Loucy (cell line): ENCODE data around the gene ANKRD23.
"Not testable (repeated sequence)": the region's sequence is repeated elsewhere in the genome, so short reads cannot be mapped to it uniquely, and the experiment has no call there.

Experiments
- H2AFZ ChIP-seq: fragments of 200-600 bp; sonication (generic); 2 replicates; pipeline ENCODE4 v1.6.0; 2016; ENCODE audit warnings: antibody characterized with exemption, mild to moderate bottlenecking, low read length, moderate library complexity
- H3F3A ChIP-seq: fragments of 200-600 bp; 2 replicates; pipeline ENCODE4 v1.6.0; 2016; ENCODE audit warnings: antibody characterized with exemption, low read depth, mild to moderate bottlenecking
- H3K27me3 ChIP-seq: fragments of 200-600 bp; sonication (generic); 2 replicates; pipeline ENCODE4 v1.6.1; 2014; ENCODE audit warnings: low read length, mild to moderate bottlenecking; ENCODE audit not compliant: insufficient read depth, poor library complexity, severe bottlenecking
- H3K36me3 ChIP-seq: fragments of 200-600 bp; sonication (generic); 2 replicates; pipeline ENCODE4 v1.6.1; 2016; ENCODE audit warnings: low read length; ENCODE audit not compliant: insufficient read depth
- H3K4me1 ChIP-seq: fragments of 200-600 bp; sonication (generic); 2 replicates; pipeline ENCODE4 v1.5.1; 2014; ENCODE audit warnings: low read length, mild to moderate bottlenecking; ENCODE audit not compliant: insufficient read depth, poor library complexity, severe bottlenecking
- H3K4me2 ChIP-seq: fragments of 200-600 bp; sonication (generic); 2 replicates; pipeline ENCODE4 v1.6.0; 2014; ENCODE audit warnings: antibody characterized with exemption, low read length, low read depth, mild to moderate bottlenecking; ENCODE audit not compliant: poor library complexity, severe bottlenecking
- H3K4me3 ChIP-seq: fragments of 200-600 bp; sonication (generic); 2 replicates; pipeline ENCODE4 v1.5.1; 2014; ENCODE audit warnings: low read length, mild to moderate bottlenecking, mixed read lengths; ENCODE audit not compliant: poor library complexity, severe bottlenecking
- H3K79me2 ChIP-seq: fragments of 200-600 bp; sonication (generic); 2 replicates; pipeline ENCODE4 v1.6.1; 2014; ENCODE audit warnings: low read length; ENCODE audit not compliant: insufficient read depth
- H3K9ac ChIP-seq: fragments of 200-600 bp; sonication (generic); 2 replicates; pipeline ENCODE4 v1.6.0; 2014; ENCODE audit warnings: mild to moderate bottlenecking, low read depth, low read length, moderate library complexity; ENCODE audit not compliant: poor library complexity, severe bottlenecking
- H3K9me2 ChIP-seq: fragments of 200-600 bp; sonication (generic); replicated peaks from 2 replicates; pipeline ENCODE4 v1.6.1; 2016; ENCODE audit warnings: low read depth, low read length, mixed read lengths
- H3K9me3 ChIP-seq: fragments of 200-600 bp; sonication (generic); 2 replicates; pipeline ENCODE4 v1.6.1; 2014; ENCODE audit warnings: mild to moderate bottlenecking, antibody characterized with exemption, low read length, low read depth; ENCODE audit not compliant: insufficient read depth
- H4K20me1 ChIP-seq: fragments of 200-600 bp; sonication (generic); 2 replicates; pipeline ENCODE4 v1.6.0; 2014; ENCODE audit warnings: antibody characterized with exemption, low read length, mild to moderate bottlenecking; ENCODE audit not compliant: insufficient read depth, poor library complexity, severe bottlenecking
- CTCF ChIP-seq: fragments of 200-600 bp; sonication (generic); conservative IDR thresholded peaks from 2 replicates; pipeline ENCODE4 v1.5.1; 2014; ENCODE audit warnings: mild to moderate bottlenecking, antibody characterized with exemption, low read length
- EZH2phosphoT487 ChIP-seq: fragments of 200-600 bp; IDR thresholded peaks from 2 replicates; pipeline ENCODE4 v1.6.1; 2018; ENCODE audit warnings: antibody characterized with exemption, mild to moderate bottlenecking, moderate library complexity, borderline replicate concordance

Gene ANKRD23

GRCh38 chr2:96890252-96890651 is 46.4 kb upstream of the ANKRD23 start:
- Histone ChIP-seq H4K20me1 (no peaks in the 10 kb centered on the region), H3K36me3 (no peaks in the 10 kb centered on the region), H2AFZ (no peak overlapping the region), H3K27me3 (no peaks in the 10 kb centered on the region), H3K4me1 (peaks cover 15% of the 10 kb centered on the region), H3K79me2 (no peaks in the 10 kb centered on the region), H3K4me3 (no peak overlapping the region), H3K4me2 (no peak overlapping the region), H3K9ac (no peak overlapping the region), H3K9me2 (no peaks in the 10 kb centered on the region), H3K9me3 (no peaks in the 10 kb centered on the region), H3F3A (no peaks in the 10 kb centered on the region)
- TF ChIP-seq EZH2phosphoT487, result no peak
- TF ChIP-seq CTCF, result no peak

DNA sequence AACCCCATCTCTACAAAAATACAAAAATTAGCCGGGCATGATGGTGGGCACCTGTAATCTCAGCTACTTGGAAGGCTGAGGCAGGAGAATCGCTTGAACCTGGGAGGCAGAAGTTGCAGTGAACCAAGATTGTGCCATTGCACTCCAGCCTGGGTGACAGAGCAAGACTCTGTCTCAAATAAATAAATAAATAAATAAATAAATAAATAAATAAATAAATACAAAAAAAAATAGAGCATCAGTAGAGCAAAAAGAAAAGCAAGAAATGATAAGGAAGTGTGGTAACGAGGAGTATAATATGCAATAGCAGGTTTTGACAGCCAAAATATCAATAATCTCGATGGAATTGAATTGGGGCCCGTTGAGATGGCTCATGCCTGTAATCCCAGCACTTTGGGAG is 45.7 kb upstream of the ANKRD23 start:
- H3K36me3 ChIP-seq, H3K9me2 ChIP-seq, H3K9ac ChIP-seq, H2AFZ ChIP-seq, H3F3A ChIP-seq, H3K27me3 ChIP-seq, H3K4me3 ChIP-seq, H3K9me3 ChIP-seq, H4K20me1 ChIP-seq, H3K79me2 ChIP-seq, H3K4me2 ChIP-seq: not testable (repeated sequence)
- peaks cover 11% of the 10 kb centered on the region for H3K4me1 ChIP-seq

DNA sequence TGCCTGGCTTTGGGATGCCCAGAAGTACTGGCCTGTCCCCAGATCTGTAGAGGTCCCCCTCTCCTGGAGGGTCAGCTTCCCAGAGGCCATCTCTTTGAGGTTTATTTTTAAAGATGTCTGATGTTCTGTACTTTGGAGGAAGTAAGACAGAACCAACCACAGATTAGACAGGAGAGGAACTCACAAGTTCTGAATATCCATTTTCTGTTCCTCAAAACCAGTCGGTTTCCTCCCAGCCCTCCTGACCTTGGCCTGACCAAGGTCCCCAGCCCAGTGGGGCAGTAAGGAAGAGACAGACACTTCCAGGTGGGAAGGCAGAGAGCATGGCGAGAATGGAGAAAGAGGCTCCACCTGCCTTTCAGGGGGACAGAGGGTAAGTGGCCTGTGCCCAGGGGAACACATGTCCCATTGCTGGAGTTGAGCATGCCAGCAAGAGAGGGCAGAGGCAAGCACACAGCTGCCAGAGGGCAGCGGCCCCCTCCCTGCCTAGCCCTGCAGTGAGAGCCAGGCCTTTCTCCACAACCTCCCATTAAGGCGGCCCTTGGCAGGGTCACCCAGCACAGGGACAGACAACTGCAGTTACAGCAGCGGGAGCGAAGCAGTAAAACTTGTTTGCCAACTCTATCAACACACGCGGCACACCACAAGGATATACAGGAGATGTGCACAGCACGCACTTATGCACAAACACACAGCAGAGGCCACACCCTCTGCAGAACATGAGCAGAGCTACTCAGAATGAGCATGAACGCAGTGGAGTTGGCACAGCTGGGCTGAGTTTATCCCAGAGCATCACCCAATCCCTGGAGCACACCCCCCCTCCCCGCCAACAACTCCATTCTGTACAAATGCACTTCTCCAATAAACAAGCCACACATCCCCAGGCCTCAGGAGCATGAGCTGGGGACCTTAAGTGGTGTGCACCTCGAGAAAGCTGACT is 44.5 kb upstream of the ANKRD23 start:
- H3K4me1 ChIP-seq, result peaks cover 11% of the 10 kb centered on the region
- H3K79me2 ChIP-seq, result no peaks in the 10 kb centered on the region
- TF ChIP-seq EZH2phosphoT487 (no peak), CTCF (no peak)
- H2AFZ ChIP-seq, result 0 out of 2 replicates have a peak overlapping the region, but pooled peaks have one; percentile 43
- H3K4me3 ChIP-seq, result no peak overlapping the region
- no peaks in the 10 kb centered on the region for H3K36me3 ChIP-seq
- no peak overlapping the region for H3K4me2 ChIP-seq
- no peak overlapping the region for H3K9ac ChIP-seq
- no peaks in the 10 kb centered on the region for H3K9me3 ChIP-seq
- no peaks in the 10 kb centered on the region for H3K9me2 ChIP-seq
- H4K20me1 ChIP-seq, result no peaks in the 10 kb centered on the region
- H3F3A ChIP-seq, result no peaks in the 10 kb centered on the region
- H3K27me3 ChIP-seq, result no peaks in the 10 kb centered on the region
